HG03280 (cell line): ENCODE results near the gene ZNF668.
A peak's percentile ranks its signal among the peaks of the same experiment; 100 is the strongest.
"Not testable (repeated sequence)": the region's sequence is repeated elsewhere in the genome, so short reads cannot be mapped to it uniquely, and the experiment has no call there.

Experiments
- ATAC-seq: cut with Tn5 transposase; IDR thresholded peaks from one replicate; pipeline ENCODE4 v1.9.1; 2021; ENCODE audit warnings: mild to moderate bottlenecking, moderate library complexity; ENCODE audit not compliant: unreplicated experiment

The ZNF668 gene

GRCh38 chr16:31100876-31101641 is 27.0 kb upstream of the ZNF668 start:
- not testable (repeated sequence) for ATAC-seq

GRCh38 chr16:31099860-31100638 is 26.0 kb upstream of the ZNF668 start:
- no peak for ATAC-seq

- ATAC-seq, result peak; percentile 79
Measured at GRCh38 chr16:31094424-31095120, 20.5 kb upstream of the ZNF668 start, which contains the start of gene VKORC1. VKORC1 (minus strand) TSS chr16:31094797; CDS start chr16:31094729, 68 bp downstream.

GRCh38 chr16:31094088-31094423 is 20.0 kb upstream of the ZNF668 start:
- peak; percentile 7 for ATAC-seq

GRCh38 chr16:31093132-31093703 is 19.2 kb upstream of the ZNF668 start:
- no peak for ATAC-seq

GRCh38 chr16:31092330-31092729 is 18.3 kb upstream of the ZNF668 start:
- no peak for ATAC-seq

- no peak for ATAC-seq
Measured at GRCh38 chr16:31090540-31090939, 16.5 kb upstream of the ZNF668 start.

- ATAC-seq, result no peak
Measured at GRCh38 chr16:31089199-31089598, 15.2 kb upstream of the ZNF668 start.

- ATAC-seq, result no peak
Measured at GRCh38 chr16:31088459-31089183, 14.6 kb upstream of the ZNF668 start, which contains the start of gene PRSS53. PRSS53 (minus strand) TSS chr16:31088943; CDS start chr16:31088809, 134 bp downstream.

GRCh38 chr16:31087971-31088370 is 13.9 kb upstream of the ZNF668 start:
- no peak for ATAC-seq

- ATAC-seq, result no peak
Measured at GRCh38 chr16:31087481-31087880, 13.4 kb upstream of the ZNF668 start.

GRCh38 chr16:31086629-31086906 is 12.5 kb upstream of the ZNF668 start:
- no peak for ATAC-seq

- no peak for ATAC-seq
Measured at GRCh38 chr16:31085873-31086628, 12.0 kb upstream of the ZNF668 start.

GRCh38 chr16:31085411-31085810 is 11.4 kb upstream of the ZNF668 start:
- ATAC-seq, result no peak

- no peak for ATAC-seq
Measured at GRCh38 chr16:31084584-31085302, 10.7 kb upstream of the ZNF668 start.

GRCh38 chr16:31083981-31084380 is 9.9 kb upstream of the ZNF668 start:
- no peak for ATAC-seq

- ATAC-seq, result no peak
Measured at GRCh38 chr16:31083556-31083955, 9.5 kb upstream of the ZNF668 start.

- no peak for ATAC-seq
Measured at GRCh38 chr16:31083081-31083480, 9.0 kb upstream of the ZNF668 start.

GRCh38 chr16:31082368-31083045 is 8.5 kb upstream of the ZNF668 start:
- no peak for ATAC-seq
